ENCODE data around the gene INO80D. TPM values are rescaled to one million over a fixed set of nuclear protein-coding genes. Genes with fewer than 3 reads are reported as not detected.

Gene INO80D
- total RNA-seq, 1 experiment from 2014 or later, result 46.0 TPM

GRCh38 chr2:205946226-205946625 lies 139.7 kb downstream of the INO80D start:
- Histone ChIP-seq H3K4me1 (ENCODE audit: insufficient read depth, low read length) (no peaks in the 10 kb centered on the region), H2AFZ (ENCODE audit: low read length) (no peak overlapping the region), H2AK5ac (ENCODE audit: insufficient read length, low read length) (no peak overlapping the region), H3T11ph (ENCODE audit: low read length) (no peak overlapping the region), H2BK120ac (ENCODE audit: low read depth, low read length, poor library complexity, severe bottlenecking) (no peak overlapping the region), H4K5ac (ENCODE audit: insufficient read length, low read depth, low read length) (no peak overlapping the region), H2BK20ac (ENCODE audit: low read depth, low read length, poor library complexity, severe bottlenecking) (no peak overlapping the region), H3K23me2 (ENCODE audit: insufficient read length, low read depth, low read length, poor library complexity, severe bottlenecking) (no peaks in the 10 kb centered on the region), H3K4ac (ENCODE audit: low read depth, low read length) (no peak overlapping the region), H3K4me2 (ENCODE audit: insufficient read depth, insufficient read length, low read length) (no peak overlapping the region), H2BK15ac (ENCODE audit: low read depth, low read length) (no peak overlapping the region), H3K18ac (ENCODE audit: insufficient read length, low read depth, low read length) (no peak overlapping the region), H4K91ac (ENCODE audit: insufficient read length, low read depth, low read length) (no peak overlapping the region), H3K23ac (ENCODE audit: insufficient read length, low read depth, low read length) (no peak overlapping the region), H3K56ac (ENCODE audit: insufficient read length, low read depth, low read length) (no peak overlapping the region), H3K27ac (ENCODE audit: insufficient read length, low read depth, low read length) (no peak overlapping the region), H3K27me3 (ENCODE audit: insufficient read depth, low read length) (no peaks in the 10 kb centered on the region), H2BK12ac (ENCODE audit: insufficient read length, low read depth, low read length) (no peak overlapping the region), H3K79me2 (ENCODE audit: insufficient read depth, low read length) (no peaks in the 10 kb centered on the region), H3K9ac (ENCODE audit: extremely low read depth, insufficient read length, low read length) (no peak overlapping the region), H4K8ac (replicated peaks; ENCODE audit: insufficient read length, low read depth, low read length) (no peak overlapping the region), H3K14ac (ENCODE audit: insufficient read depth, low read length) (no peak overlapping the region), H3K9me3 (ENCODE audit: control insufficient read depth, low read depth, low read length) (no peaks in the 10 kb centered on the region), H4K20me1 (ENCODE audit: control insufficient read depth, insufficient read depth, insufficient read length) (no peaks in the 10 kb centered on the region), H3K79me1 (ENCODE audit: insufficient read depth, low read depth, low read length, poor library complexity, severe bottlenecking) (no peaks in the 10 kb centered on the region), H2BK5ac (ENCODE audit: insufficient read length, low read length) (no peak overlapping the region)
- Mint-ChIP-seq H3K36me3 (ENCODE audit: insufficient read depth in 1 of 3, low read depth in 3 of 3) (peaks cover 0 to 4% (median 0%) of the 10 kb centered on the region in 3 experiments; a peak in 3 of 7 replicates), H3K4me3 (no peak overlapping the region), H3K27ac (no peak overlapping the region), H3K27me3 (ENCODE audit: low read depth) (peaks cover 5% of the 10 kb centered on the region), H3K9me3 (peaks cover 2 to 3% of the 10 kb centered on the region in 2 experiments; a peak in 4 of 5 replicates), H3K4me1 (peaks cover 20 to 37% of the 10 kb centered on the region in 2 experiments)
- no CpG with 5 or more reads among the region's 7 CpGs for WGBS (ENCODE audit: extremely low coverage, insufficient read length, low lambda C conversion rate)
- TF ChIP-seq CTCF (conservative IDR thresholded peaks at IDR 0.05), result no peak
- no peak for DNase-seq

Other genes with a start within 250 kb of the INO80D start
- 102 and 103 TPM in 2 replicates for gene NDUFS1, start 73.3 kb upstream of the INO80D start, total RNA-seq (2021)
- 763 and 768 TPM in 2 replicates for gene EEF1B2, start 73.7 kb upstream of the INO80D start, total RNA-seq (2021)
- gene ZDBF2, start 188.5 kb upstream of the INO80D start, total RNA-seq (2021), result 29.1 and 31.8 TPM in 2 replicates

All from H9 (cell line).